Measurements from ENCODE around the gene FZR1. TPM values are rescaled to one million over a fixed set of nuclear protein-coding genes. Genes with fewer than 3 reads are reported as not detected.

Gene FZR1
- total RNA-seq, 2 experiments from 2014 or later, result 78.6 to 79.3 TPM

GRCh38 chr19:3466635-3467034 is 39.5 kb upstream of the FZR1 start:
- Mint-ChIP-seq H3K27ac (no peak overlapping the region), H3K36me3 (ENCODE audit: low read depth) (no peaks in the 10 kb centered on the region), H3K9me3 (peaks cover 2% of the 10 kb centered on the region), H3K27me3 (no peaks in the 10 kb centered on the region), H3K4me3 (no peak overlapping the region), H3K4me1 (no peaks in the 10 kb centered on the region)
- DNase-seq, result no peak
- ChIA-PET CTCF (no interaction called here), POLR2A (no interaction called here)

GRCh38 chr19:3467437-3468198 is 38.5 kb upstream of the FZR1 start:
- Mint-ChIP-seq H3K4me1 (no peaks in the 10 kb centered on the region), H3K4me3 (no peak overlapping the region), H3K27me3 (no peaks in the 10 kb centered on the region), H3K27ac (no peak overlapping the region), H3K36me3 (ENCODE audit: low read depth) (no peaks in the 10 kb centered on the region), H3K9me3 (peaks cover 2% of the 10 kb centered on the region)
- ChIA-PET CTCF (no interaction called here), POLR2A (no interaction called here)
- DNase-seq, result no peak

- ChIA-PET CTCF (no interaction called here), POLR2A (no interaction called here)
- Mint-ChIP-seq H3K4me1 (no peaks in the 10 kb centered on the region), H3K36me3 (ENCODE audit: low read depth) (no peaks in the 10 kb centered on the region), H3K9me3 (peaks cover 2% of the 10 kb centered on the region), H3K27me3 (no peaks in the 10 kb centered on the region), H3K4me3 (no peak overlapping the region), H3K27ac (no peak overlapping the region)
- DNase-seq, result no peak
These were observed 37.9 kb upstream of the FZR1 start for GRCh38 chr19:3468211-3468610.

- Mint-ChIP-seq H3K9me3 (peaks cover 2% of the 10 kb centered on the region), H3K4me3 (no peak overlapping the region), H3K4me1 (no peaks in the 10 kb centered on the region), H3K36me3 (ENCODE audit: low read depth) (no peaks in the 10 kb centered on the region), H3K27me3 (no peaks in the 10 kb centered on the region), H3K27ac (no peak overlapping the region)
- no peak for DNase-seq
- ChIA-PET CTCF (interaction anchor here (1.1 to 1.7 kb wide), 3 partner anchors 10 to 41 kb away, joined by 3 to 4 read pairs (median 3); partner anchors contain the start of gene SMIM44), POLR2A (interaction anchor here (0.7 kb wide), 1 partner anchor 104 kb away, joined by 9 read pairs; no protein-coding TSS in a partner anchor)
These were observed 36.2 kb upstream of the FZR1 start for GRCh38 chr19:3469638-3470499.

GRCh38 chr19:3470500-3471128 is 35.5 kb upstream of the FZR1 start:
- Mint-ChIP-seq H3K4me1 (no peaks in the 10 kb centered on the region), H3K9me3 (peaks cover 2% of the 10 kb centered on the region), H3K4me3 (no peak overlapping the region), H3K36me3 (ENCODE audit: low read depth) (no peaks in the 10 kb centered on the region), H3K27ac (no peak overlapping the region), H3K27me3 (no peaks in the 10 kb centered on the region)
- DNase-seq, result no peak
- CTCF ChIA-PET, result interaction anchor here (0.6 to 1.7 kb wide), 7 partner anchors 9 to 377 kb away, joined by 3 to 4 read pairs (median 3); partner anchors contain the start of gene SMIM44
- POLR2A ChIA-PET, result no interaction called here

- CTCF ChIA-PET, result interaction anchor here (0.5 to 1.6 kb wide), 9 partner anchors 11 to 167 kb away, joined by 3 to 8 read pairs (median 4); partner anchors contain the start of gene SMIM44
- no peaks in the 10 kb centered on the region for H3K36me3 Mint-ChIP-seq (ENCODE audit: low read depth)
- DNase-seq, result peak; percentile 35
- no peaks in the 10 kb centered on the region for H3K4me1 Mint-ChIP-seq
- H3K9me3 Mint-ChIP-seq, result peaks cover 2% of the 10 kb centered on the region
- no peaks in the 10 kb centered on the region for H3K27me3 Mint-ChIP-seq
- no peak overlapping the region for H3K4me3 Mint-ChIP-seq
- H3K27ac Mint-ChIP-seq, result no peak overlapping the region
- POLR2A ChIA-PET, result interaction anchor here (0.6 kb wide), 1 partner anchor 218 kb away, joined by 3 read pairs; no protein-coding TSS in a partner anchor
These were observed 34.0 kb upstream of the FZR1 start for GRCh38 chr19:3471954-3472655.

GRCh38 chr19:3474010-3474409 is 32.1 kb upstream of the FZR1 start:
- no peaks in the 10 kb centered on the region for H3K36me3 Mint-ChIP-seq (ENCODE audit: low read depth)
- no peak overlapping the region for H3K4me3 Mint-ChIP-seq
- peaks cover 5% of the 10 kb centered on the region for H3K27me3 Mint-ChIP-seq
- CTCF ChIA-PET, result interaction anchor here (1.6 kb wide), 1 partner anchor 144 kb away, joined by 4 read pairs; no protein-coding TSS in a partner anchor
- H3K4me1 Mint-ChIP-seq, result peaks cover 10% of the 10 kb centered on the region
- no peak overlapping the region for H3K27ac Mint-ChIP-seq
- POLR2A ChIA-PET, result no interaction called here
- H3K9me3 Mint-ChIP-seq, result no peaks in the 10 kb centered on the region
- no peak for DNase-seq

- no peak for DNase-seq
- ChIA-PET CTCF (interaction anchor here (0.6 kb wide), 1 partner anchor 10 kb away, joined by 3 read pairs; no protein-coding TSS in a partner anchor), POLR2A (no interaction called here)
- H3K36me3 Mint-ChIP-seq (ENCODE audit: low read depth), result no peaks in the 10 kb centered on the region
- H3K9me3 Mint-ChIP-seq, result no peaks in the 10 kb centered on the region
- peaks cover 5% of the 10 kb centered on the region for H3K27me3 Mint-ChIP-seq
- no peak overlapping the region for H3K27ac Mint-ChIP-seq
- peaks cover 13% of the 10 kb centered on the region for H3K4me1 Mint-ChIP-seq
- no peak overlapping the region for H3K4me3 Mint-ChIP-seq
These were observed 31.5 kb upstream of the FZR1 start for GRCh38 chr19:3474614-3475013.

- Mint-ChIP-seq H3K4me1 (peaks cover 13% of the 10 kb centered on the region), H3K27ac (no peak overlapping the region), H3K9me3 (no peaks in the 10 kb centered on the region), H3K4me3 (no peak overlapping the region), H3K27me3 (peaks cover 5% of the 10 kb centered on the region), H3K36me3 (ENCODE audit: low read depth) (no peaks in the 10 kb centered on the region)
- CTCF ChIA-PET, result no interaction called here
- POLR2A ChIA-PET, result no interaction called here
- DNase-seq, result no peak
These were observed 30.7 kb upstream of the FZR1 start for GRCh38 chr19:3475449-3475848.

GRCh38 chr19:3476830-3477229 is 29.3 kb upstream of the FZR1 start:
- no peak for DNase-seq
- POLR2A ChIA-PET, result no interaction called here
- Mint-ChIP-seq H3K4me3 (no peak overlapping the region), H3K9me3 (no peaks in the 10 kb centered on the region), H3K27me3 (peaks cover 5% of the 10 kb centered on the region), H3K27ac (no peak overlapping the region), H3K4me1 (peaks cover 13% of the 10 kb centered on the region), H3K36me3 (ENCODE audit: low read depth) (no peaks in the 10 kb centered on the region)
- CTCF ChIA-PET, result interaction anchor here (1.0 kb wide), 1 partner anchor 8 kb away, joined by 4 read pairs; no protein-coding TSS in a partner anchor

- POLR2A ChIA-PET, result no interaction called here
These were observed 28.6 kb upstream of the FZR1 start for GRCh38 chr19:3477506-3477905.

GRCh38 chr19:3477951-3478350 is 28.2 kb upstream of the FZR1 start:
- Mint-ChIP-seq H3K27ac (no peak overlapping the region), H3K4me1 (peaks cover 13% of the 10 kb centered on the region), H3K27me3 (peaks cover 5% of the 10 kb centered on the region), H3K4me3 (no peak overlapping the region), H3K9me3 (no peaks in the 10 kb centered on the region), H3K36me3 (ENCODE audit: low read depth) (no peaks in the 10 kb centered on the region)
- ChIA-PET POLR2A (no interaction called here), CTCF (no interaction called here)
- no peak for DNase-seq

More at GRCh38 chr19:3477506-3477905, 28.6 kb upstream of the FZR1 start:
- Mint-ChIP-seq H3K4me1 (peaks cover 13% of the 10 kb centered on the region), H3K36me3 (ENCODE audit: low read depth) (no peaks in the 10 kb centered on the region), H3K27me3 (peaks cover 5% of the 10 kb centered on the region), H3K9me3 (no peaks in the 10 kb centered on the region), H3K27ac (no peak overlapping the region), H3K4me3 (no peak overlapping the region)
- CTCF ChIA-PET, result no interaction called here
- no peak for DNase-seq
